Glutamatergic neuron (in vitro differentiated cells): Measurements from ENCODE around the gene BHLHE40. TPM values are rescaled to one million over a fixed set of nuclear protein-coding genes. Genes with fewer than 3 reads are reported as not detected.

Source experiments
- DNase-seq: peaks from one replicate; pipeline ENCODE4 v3.0.0; 2022
- H3K27ac Mint-ChIP-seq: one replicate; pipeline ENCODE4 v1.8.0; 2020; ENCODE audit warnings: mild to moderate bottlenecking, mixed read lengths, inconsistent platforms; ENCODE audit not compliant: unreplicated experiment
- H3K27me3 Mint-ChIP-seq: one replicate; pipeline ENCODE4 v1.8.0; 2020; ENCODE audit warnings: mild to moderate bottlenecking, moderate library complexity, mixed read lengths, inconsistent platforms; ENCODE audit not compliant: unreplicated experiment
- H3K36me3 Mint-ChIP-seq: one replicate; pipeline ENCODE4 v1.8.0; 2020; ENCODE audit warnings: mild to moderate bottlenecking, mixed read lengths, inconsistent platforms; ENCODE audit not compliant: unreplicated experiment
- H3K4me1 Mint-ChIP-seq: one replicate; pipeline ENCODE4 v1.8.0; 2020; ENCODE audit warnings: mild to moderate bottlenecking, low read depth, mixed read lengths, inconsistent platforms; ENCODE audit not compliant: unreplicated experiment
- H3K4me3 Mint-ChIP-seq: one replicate; pipeline ENCODE4 v1.8.0; 2020; ENCODE audit warnings: mild to moderate bottlenecking, mixed read lengths, inconsistent platforms; ENCODE audit not compliant: unreplicated experiment
- H3K9me3 Mint-ChIP-seq: one replicate; pipeline ENCODE4 v1.8.0; 2020; ENCODE audit warnings: mild to moderate bottlenecking, moderate library complexity, mixed read lengths, inconsistent platforms; ENCODE audit not compliant: unreplicated experiment
- total RNA-seq: library from RNA; stranded (reverse); fragmentation: NEBNext Ultra II Directional; extraction: Animal tissue kit (Norgen Biotek cat#: 25700); gene quantifications from one replicate; pipeline ENCODE4 v1.2.1, GENCODE V29; 2021; ENCODE audit not compliant: unreplicated experiment
- TF ChIP-seq, protein P1 (sequence below): fragments of 200-600 bp; sonication (generic); IDR thresholded peaks from one replicate; pipeline ENCODE4 v1.5.0; 2021; ENCODE audit not compliant: partially characterized antibody, unreplicated experiment

Gene BHLHE40
- total RNA-seq, 1 donor from 2014 or later = 0.22 TPM

- TF ChIP-seq, protein P1, sequence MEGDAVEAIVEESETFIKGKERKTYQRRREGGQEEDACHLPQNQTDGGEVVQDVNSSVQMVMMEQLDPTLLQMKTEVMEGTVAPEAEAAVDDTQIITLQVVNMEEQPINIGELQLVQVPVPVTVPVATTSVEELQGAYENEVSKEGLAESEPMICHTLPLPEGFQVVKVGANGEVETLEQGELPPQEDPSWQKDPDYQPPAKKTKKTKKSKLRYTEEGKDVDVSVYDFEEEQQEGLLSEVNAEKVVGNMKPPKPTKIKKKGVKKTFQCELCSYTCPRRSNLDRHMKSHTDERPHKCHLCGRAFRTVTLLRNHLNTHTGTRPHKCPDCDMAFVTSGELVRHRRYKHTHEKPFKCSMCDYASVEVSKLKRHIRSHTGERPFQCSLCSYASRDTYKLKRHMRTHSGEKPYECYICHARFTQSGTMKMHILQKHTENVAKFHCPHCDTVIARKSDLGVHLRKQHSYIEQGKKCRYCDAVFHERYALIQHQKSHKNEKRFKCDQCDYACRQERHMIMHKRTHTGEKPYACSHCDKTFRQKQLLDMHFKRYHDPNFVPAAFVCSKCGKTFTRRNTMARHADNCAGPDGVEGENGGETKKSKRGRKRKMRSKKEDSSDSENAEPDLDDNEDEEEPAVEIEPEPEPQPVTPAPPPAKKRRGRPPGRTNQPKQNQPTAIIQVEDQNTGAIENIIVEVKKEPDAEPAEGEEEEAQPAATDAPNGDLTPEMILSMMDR = no peak
- no peak overlapping the region for H3K4me3 Mint-ChIP-seq
- H3K36me3 Mint-ChIP-seq = no peaks in the 10 kb centered on the region
- peaks cover 3% of the 10 kb centered on the region for H3K9me3 Mint-ChIP-seq
- no peaks in the 10 kb centered on the region for H3K4me1 Mint-ChIP-seq
- peaks cover 4% of the 10 kb centered on the region for H3K27me3 Mint-ChIP-seq
- no peak for DNase-seq
- H3K27ac Mint-ChIP-seq = no peak overlapping the region
These were observed 7.4 kb upstream of the BHLHE40 start for GRCh38 chr3:4971838-4972237.

DNA sequence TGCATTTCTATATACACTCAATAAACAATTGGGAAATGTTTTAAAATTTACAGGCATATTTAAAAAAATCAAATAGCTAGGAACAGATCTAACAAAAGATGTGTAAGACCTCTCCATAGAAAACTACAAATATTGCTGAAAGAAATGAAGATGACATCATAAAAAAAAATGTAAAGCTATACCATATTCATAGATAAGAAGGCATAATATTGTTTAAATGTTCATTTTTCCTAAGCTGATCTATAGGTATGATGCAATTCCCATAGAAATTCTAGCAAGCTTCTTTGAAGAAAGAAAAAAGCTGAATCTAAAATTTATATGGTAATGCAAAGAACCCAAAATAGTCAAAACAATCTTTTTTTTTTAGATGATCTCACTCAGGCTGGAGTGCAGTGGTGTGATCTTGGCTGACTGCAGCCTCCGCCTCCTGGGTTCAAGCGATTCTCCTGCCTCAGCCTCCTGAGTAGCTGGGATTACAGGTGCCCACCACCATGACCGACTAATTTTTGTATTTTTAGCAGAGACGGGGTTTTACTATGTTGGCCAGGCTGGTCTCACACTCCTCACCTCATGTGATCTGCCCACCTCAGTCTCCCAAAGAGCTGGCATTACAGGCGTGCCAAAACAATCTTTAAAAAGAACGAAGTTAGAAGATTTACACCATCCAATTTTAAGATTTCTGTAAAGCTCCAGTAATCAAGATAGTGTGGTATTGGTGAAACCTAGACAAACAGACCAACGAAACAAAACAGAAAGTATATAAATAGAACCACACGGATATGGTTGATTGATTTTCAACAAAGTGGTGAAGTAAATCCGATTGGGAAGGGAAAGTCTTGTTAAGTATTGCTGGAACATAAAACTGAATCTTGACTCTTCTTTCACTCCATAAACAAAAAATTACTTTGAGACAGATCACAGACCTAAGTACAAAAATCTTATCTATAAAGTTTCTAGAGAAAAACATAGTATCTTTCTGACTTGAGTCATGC lies 6.3 kb upstream of the BHLHE40 start:
- Mint-ChIP-seq H3K4me3 (no peak overlapping the region), H3K4me1 (peaks cover 2% of the 10 kb centered on the region), H3K9me3 (peaks cover 4% of the 10 kb centered on the region), H3K36me3 (no peaks in the 10 kb centered on the region), H3K27ac (no peak overlapping the region), H3K27me3 (peaks cover 6% of the 10 kb centered on the region)
- TF ChIP-seq, protein P1 = no peak
- no peak for DNase-seq

DNA sequence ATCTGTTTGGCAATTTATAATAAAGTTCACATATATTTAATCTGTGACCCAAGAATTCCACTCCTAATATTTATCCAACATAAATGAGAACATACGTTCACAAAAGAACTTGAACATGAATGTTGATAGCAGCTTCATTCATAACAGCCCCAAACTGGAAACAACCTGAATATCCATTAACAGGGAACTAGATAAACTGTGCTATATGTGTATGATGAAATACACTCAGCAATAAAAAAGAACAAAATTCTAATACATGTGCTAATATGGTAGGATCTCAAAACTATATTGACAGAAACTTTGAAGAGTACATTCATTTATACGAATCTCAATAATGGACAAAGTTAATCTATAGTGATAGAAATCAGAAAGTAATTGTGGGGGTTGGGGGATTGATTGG lies 5.1 kb upstream of the BHLHE40 start:
- DNase-seq = no peak
- H3K27me3 Mint-ChIP-seq = peaks cover 6% of the 10 kb centered on the region
- no peaks in the 10 kb centered on the region for H3K36me3 Mint-ChIP-seq
- no peak overlapping the region for H3K4me3 Mint-ChIP-seq
- peaks cover 4% of the 10 kb centered on the region for H3K9me3 Mint-ChIP-seq
- TF ChIP-seq, protein P1 = no peak
- peaks cover 2% of the 10 kb centered on the region for H3K4me1 Mint-ChIP-seq
- H3K27ac Mint-ChIP-seq = no peak overlapping the region

GRCh38 chr3:4976109-4976508 lies 3.1 kb upstream of the BHLHE40 start:
- Mint-ChIP-seq H3K4me3 (no peak overlapping the region), H3K4me1 (peaks cover 2% of the 10 kb centered on the region), H3K36me3 (no peaks in the 10 kb centered on the region), H3K27me3 (peaks cover 15% of the 10 kb centered on the region), H3K9me3 (peaks cover 4% of the 10 kb centered on the region), H3K27ac (no peak overlapping the region)
- peak; percentile 52 for DNase-seq
- TF ChIP-seq, protein P1 = peak; percentile 48
